PC-9 (cell line): ENCODE measurements around the gene RXRA. TPM values are rescaled to one million over a fixed set of nuclear protein-coding genes. Genes with fewer than 3 reads are reported as not detected.

ENCODE experiments used
- BruUV-seq: library from RNA; stranded (reverse); fragments of 400-500 nt; replicated peaks from 2 replicates; lab custom pipeline; 2021; lab: Mats Ljungman, UMichigan
- CTCF ChIA-PET: fragments of 300-600 bp; sonication (Branson Sonifier 250); formaldehyde crosslinking; loops from one replicate; lab custom pipeline; 2022; ENCODE audit warnings: antibody characterized with exemption; lab: Charles Lee
- POLR2A ChIA-PET: fragments of 300-600 bp; sonication (Branson Sonifier 250); formaldehyde crosslinking; loops from one replicate; lab custom pipeline; 2022; ENCODE audit warnings: antibody characterized with exemption; ENCODE audit not compliant: unreplicated experiment; lab: Charles Lee
- DNase-seq, 2 experiments: peaks; one replicate each; pipeline versions ENCODE4 v3.0.0 to v3.0.0-alpha.2; 2015 to 2022; ENCODE audit warnings: mixed read lengths in 1 of 2
- H2AFZ ChIP-seq: fragments of 200-600 bp; sonication (generic); 2 replicates; pipeline ENCODE4 v1.8.1; 2017; ENCODE audit warnings: antibody characterized with exemption
- H3F3A ChIP-seq: fragments of 200-600 bp; sonication (generic); 2 replicates; pipeline ENCODE4 v1.8.1; 2017; ENCODE audit warnings: antibody characterized with exemption, mild to moderate bottlenecking, low read depth; ENCODE audit not compliant: insufficient read depth
- H3K27ac ChIP-seq: fragments of 200-600 bp; sonication (generic); 2 replicates; pipeline ENCODE4 v1.6.1; 2016; ENCODE audit warnings: mixed run types
- H3K27me3 ChIP-seq: fragments of 200-600 bp; sonication (generic); 2 replicates; pipeline ENCODE4 v1.6.1; 2016; ENCODE audit warnings: low read depth, mixed run types; ENCODE audit not compliant: insufficient read depth
- H3K36me3 ChIP-seq: fragments of 200-600 bp; sonication (generic); 2 replicates; pipeline ENCODE4 v1.6.1; 2016; ENCODE audit warnings: low read depth, mixed run types
- H3K4me1 ChIP-seq: fragments of 200-600 bp; sonication (generic); replicated peaks from 2 replicates; pipeline ENCODE4 v1.6.1; 2016; ENCODE audit warnings: mixed run types; ENCODE audit not compliant: insufficient read depth
- H3K4me2 ChIP-seq: fragments of 200-600 bp; sonication (generic); 2 replicates; pipeline ENCODE4 v1.6.1; 2017; ENCODE audit warnings: mixed run types
- H3K4me3 ChIP-seq: fragments of 200-600 bp; sonication (generic); 2 replicates; pipeline ENCODE4 v1.6.1; 2016; ENCODE audit warnings: mixed run types
- H3K79me2 ChIP-seq: fragments of 200-600 bp; sonication (generic); 2 replicates; pipeline ENCODE4 v1.6.1; 2017; ENCODE audit warnings: low read depth, mixed run types
- H3K9me2 ChIP-seq: fragments of 200-600 bp; sonication (generic); 2 replicates; pipeline ENCODE4 v1.8.1; 2017; ENCODE audit warnings: mild to moderate bottlenecking; ENCODE audit not compliant: insufficient read depth
- H3K9me3 ChIP-seq: fragments of 200-600 bp; sonication (generic); 2 replicates; pipeline ENCODE4 v1.8.1; 2016; ENCODE audit warnings: low read depth; ENCODE audit not compliant: insufficient read depth
- H4K20me1 ChIP-seq: fragments of 200-600 bp; sonication (generic); 2 replicates; pipeline ENCODE4 v1.8.1; 2017; ENCODE audit not compliant: insufficient read depth
- CTCF ChIP-seq: fragments of 200-600 bp; sonication (generic); conservative IDR thresholded peaks from 2 replicates; pipeline ENCODE4 v1.6.1; 2017; ENCODE audit warnings: mixed run types, antibody characterized with exemption, mild to moderate bottlenecking, moderate library complexity
- EZH2 ChIP-seq: fragments of 200-600 bp; sonication (generic); IDR thresholded peaks from 2 replicates; pipeline ENCODE4 v1.8.0; 2017; ENCODE audit warnings: antibody characterized with exemption, low read depth
- intact Hi-C: fragments of 100-400 bp; cut with micrococcal nuclease; formaldehyde crosslinking; loops from one replicate; pipeline ENCODE4 v1.10.0; 2022; ENCODE audit not compliant: unreplicated experiment
- microRNA-seq: library from miRNA; unstranded; fragments of <30 nt; microRNA quantifications from one replicate; pipeline ENCODE4 v1.2.0, GENCODE V29; 2021; ENCODE audit warnings: borderline number of aligned reads, borderline replicate concordance
- total RNA-seq: library from RNA; stranded (reverse); gene quantifications from 2 replicates; pipeline ENCODE4 v1.2.3, GENCODE V29; 2021

The RXRA gene
- total RNA-seq, 1 experiment from 2014 or later, result 146 TPM

GRCh38 chr9:134485653-134486052 lies 159.4 kb downstream of the RXRA start:
- no peak overlapping the region for H3K4me2 ChIP-seq
- no peaks in the 10 kb centered on the region for H3K4me1 ChIP-seq
- ChIA-PET CTCF (no interaction called here), POLR2A (no interaction called here)
- no peaks in the 10 kb centered on the region for H3K36me3 ChIP-seq
- BruUV-seq, result no TSS peak
- H3K79me2 ChIP-seq, result no peaks in the 10 kb centered on the region
- no peak overlapping the region for H3K4me3 ChIP-seq
- no peaks in the 10 kb centered on the region for H3K9me2 ChIP-seq
- TF ChIP-seq CTCF (no peak), EZH2 (no peak)
- peaks cover 95% of the 10 kb centered on the region for H3K27me3 ChIP-seq
- no peak overlapping the region for H3K27ac ChIP-seq
- intact Hi-C loops, result no loop called here
- no peak for DNase-seq
- H4K20me1 ChIP-seq, result no peaks in the 10 kb centered on the region
- H3K9me3 ChIP-seq, result no peaks in the 10 kb centered on the region
- H2AFZ ChIP-seq, result no peak overlapping the region
- H3F3A ChIP-seq, result no peaks in the 10 kb centered on the region

DNA sequence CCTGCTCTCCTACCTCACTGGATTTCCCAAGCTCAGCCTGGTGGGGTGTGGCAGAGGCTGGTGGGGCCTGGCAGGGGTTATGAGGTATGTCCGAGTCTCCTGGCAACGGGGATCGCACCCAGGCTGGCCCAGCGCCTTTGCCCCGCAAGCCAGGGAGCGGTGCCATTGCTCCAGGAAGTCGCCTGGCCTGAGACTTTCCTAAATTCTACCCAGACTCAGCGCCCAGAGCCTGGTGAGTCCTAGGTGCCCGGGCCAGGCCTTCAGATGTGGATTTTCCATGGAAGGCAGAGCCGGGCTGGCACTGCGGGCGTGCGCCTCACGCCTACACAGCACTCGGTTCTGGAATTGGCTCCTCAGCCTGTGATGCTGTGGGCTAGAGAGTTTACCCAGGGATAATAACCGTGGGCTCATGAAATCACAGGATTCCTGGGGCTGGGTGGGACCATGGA lies 159.9 kb downstream of the RXRA start:
- H3F3A ChIP-seq, result no peaks in the 10 kb centered on the region
- H4K20me1 ChIP-seq, result no peaks in the 10 kb centered on the region
- no peak overlapping the region for H3K4me2 ChIP-seq
- ChIA-PET POLR2A (no interaction called here), CTCF (no interaction called here)
- no peaks in the 10 kb centered on the region for H3K79me2 ChIP-seq
- no peaks in the 10 kb centered on the region for H3K9me2 ChIP-seq
- intact Hi-C loops, result no loop called here
- no peak for DNase-seq
- H3K4me3 ChIP-seq, result no peak overlapping the region
- no peaks in the 10 kb centered on the region for H3K9me3 ChIP-seq
- BruUV-seq, result no TSS peak
- no peak overlapping the region for H3K27ac ChIP-seq
- H3K4me1 ChIP-seq, result no peaks in the 10 kb centered on the region
- H3K36me3 ChIP-seq, result no peaks in the 10 kb centered on the region
- no peak overlapping the region for H2AFZ ChIP-seq
- TF ChIP-seq EZH2, result no peak
- no peak for TF ChIP-seq CTCF
- H3K27me3 ChIP-seq, result peaks cover 99% of the 10 kb centered on the region

GRCh38 chr9:134486596-134486995 lies 160.3 kb downstream of the RXRA start:
- TF ChIP-seq EZH2, result no peak
- TF ChIP-seq CTCF, result no peak
- H3K27me3 ChIP-seq, result peaks cover 99% of the 10 kb centered on the region
- no peak overlapping the region for H3K4me2 ChIP-seq
- BruUV-seq, result no TSS peak
- intact Hi-C loops, result no loop called here
- no peak for DNase-seq
- H2AFZ ChIP-seq, result no peak overlapping the region
- no peaks in the 10 kb centered on the region for H3K36me3 ChIP-seq
- no peaks in the 10 kb centered on the region for H3F3A ChIP-seq
- ChIA-PET POLR2A (no interaction called here), CTCF (no interaction called here)
- no peaks in the 10 kb centered on the region for H3K79me2 ChIP-seq
- no peak overlapping the region for H3K4me3 ChIP-seq
- H3K27ac ChIP-seq, result no peak overlapping the region
- H3K9me2 ChIP-seq, result no peaks in the 10 kb centered on the region
- no peaks in the 10 kb centered on the region for H3K9me3 ChIP-seq
- no peaks in the 10 kb centered on the region for H4K20me1 ChIP-seq
- H3K4me1 ChIP-seq, result no peaks in the 10 kb centered on the region

Small RNA genes lying within 50 kb of the gene (microRNA-seq; reads per million reads assigned to microRNA genes)
- 2.7 reads per million for gene MIR4669

Other genes starting within 250 kb of the RXRA start
- 53.4 and 54.9 TPM in 2 replicates for gene WDR5, start 190.4 kb upstream of the RXRA start, total RNA-seq
- gene RNU6ATAC, start 161.9 kb upstream of the RXRA start, total RNA-seq, result 27.2 and 64.7 TPM in 2 replicates